ENCODE data around the gene DSG4. TPM values are rescaled to one million over a fixed set of nuclear protein-coding genes. Genes with fewer than 3 reads are reported as not detected.

The DSG4 gene
- polyA plus RNA-seq, 2 of the 4 experiments (the other 2 are of a cell fraction): 0.03 TPM; not detected in 1

- H3K27ac ChIP-seq: no peak overlapping the region
- POLR2A ChIA-PET: no interaction called here
These were observed 49.4 kb downstream of the DSG4 start for GRCh38 chr18:31426021-31426420.

DNA sequence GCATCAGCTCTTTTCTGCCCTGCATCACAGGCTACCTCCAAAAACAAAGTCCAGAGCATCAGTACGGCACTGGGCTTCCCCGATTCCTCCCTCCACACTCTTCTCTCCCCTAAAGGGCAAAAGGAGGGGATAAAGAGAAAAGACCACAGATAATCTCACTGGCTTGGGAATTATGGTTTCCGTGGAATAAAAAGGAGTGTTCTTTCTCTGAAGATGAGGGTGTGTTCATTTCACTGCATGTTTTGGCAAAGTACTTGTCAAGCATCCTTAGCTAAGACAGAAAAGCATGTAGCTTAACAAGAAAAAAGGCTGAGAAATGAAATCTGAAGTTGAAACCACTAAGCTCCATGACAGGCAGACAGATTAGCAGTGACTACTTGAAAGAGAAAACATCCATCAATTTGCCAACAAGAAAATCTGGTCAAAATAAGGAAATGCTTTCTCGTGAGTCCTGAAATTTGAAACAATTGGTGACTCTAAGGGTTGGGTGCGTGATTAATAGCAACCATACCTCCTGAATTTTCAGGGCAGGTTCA lies 50.4 kb downstream of the DSG4 start:
- WGBS (ENCODE audit: missing lambda C conversion rate): 89% methylated on average over 5 of the region's 5 CpGs
- FAIRE-seq: no peak

More at GRCh38 chr18:31426021-31426420, 49.4 kb downstream of the DSG4 start:
- Histone ChIP-seq H3K9me3 (no peaks in the 10 kb centered on the region), H3K4me1 (0 out of 3 replicates have a peak, but pooled peaks cover 5% of the 10 kb centered on the region), H3K4me3 (no peak overlapping the region), H3K4me2 (no peak overlapping the region)
- FAIRE-seq (no peak), ATAC-seq (no peak), DNase-seq (ENCODE audit: low read depth in 1 of 2, low spot score in 1 of 2) (no peak)
- CTCF ChIA-PET: interaction anchor here (1.1 to 2.0 kb wide), 2 partner anchors 22 to 81 kb away, joined by 3 to 7 read pairs; no protein-coding TSS in a partner anchor
- WGBS (ENCODE audit: missing lambda C conversion rate): 74% methylated on average over 2 of the region's 2 CpGs
- TF ChIP-seq CBX2 (IDR thresholded peaks at IDR 0.05; ENCODE audit: borderline replicate concordance, low read depth) (no peak), TP53 (CRISPR knock-in tag; IDR thresholded peaks at IDR 0.05) (no peak), GATA3 (IDR thresholded peaks at IDR 0.05; ENCODE audit: borderline replicate concordance) (no peak), CHD4 (IDR thresholded peaks at IDR 0.05; ENCODE audit: borderline replicate concordance) (no peak), NFE2L2 (conservative IDR thresholded peaks at IDR 0.05; ENCODE audit: low read length) (no peak), NPAS2 (CRISPR knock-in tag; IDR thresholded peaks at IDR 0.05; ENCODE audit: borderline replicate concordance) (no peak), ELK1 (IDR thresholded peaks at IDR 0.05; ENCODE audit: low read depth, low read length) (no peak), RFX5 (IDR thresholded peaks at IDR 0.05) (no peak), ESRRA (IDR thresholded peaks at IDR 0.05; ENCODE audit: borderline replicate concordance, low read length) (no peak), EP300 (IDR thresholded peaks at IDR 0.05) (no peak), CEBPB (IDR thresholded peaks at IDR 0.05) (no peak), RNF2 (IDR thresholded peaks at IDR 0.05; ENCODE audit: borderline replicate concordance, low read depth) (no peak)
- TF ChIP-seq, protein P1, sequence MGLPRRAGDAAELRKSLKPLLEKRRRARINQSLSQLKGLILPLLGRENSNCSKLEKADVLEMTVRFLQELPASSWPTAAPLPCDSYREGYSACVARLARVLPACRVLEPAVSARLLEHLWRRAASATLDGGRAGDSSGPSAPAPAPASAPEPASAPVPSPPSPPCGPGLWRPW (IDR thresholded peaks at IDR 0.05): no peak

More for the DNA sequence above, 50.4 kb downstream of the DSG4 start:
- H3K4me2 ChIP-seq: no peak overlapping the region
- 0 out of 3 replicates have a peak, but pooled peaks cover 5% of the 10 kb centered on the region for H3K4me1 ChIP-seq
- H3K9me3 ChIP-seq: no peaks in the 10 kb centered on the region
- no peak for ATAC-seq
- H3K4me3 ChIP-seq: no peak overlapping the region
- no peak for DNase-seq (ENCODE audit: low read depth in 1 of 2, low spot score in 1 of 2)
- ChIA-PET POLR2A (no interaction called here), CTCF (interaction anchor here (1.1 to 1.6 kb wide), 2 partner anchors 80 to 130 kb away, joined by 3 to 4 read pairs; no protein-coding TSS in a partner anchor)
- no peak overlapping the region for H3K27ac ChIP-seq
- no peak for TF ChIP-seq HEYL (CRISPR knock-in tag; IDR thresholded peaks at IDR 0.05)
- no peak for TF ChIP-seq HOXA7 (CRISPR knock-in tag; IDR thresholded peaks at IDR 0.05)
- no peak for TF ChIP-seq POLR2AphosphoS2 (conservative IDR thresholded peaks at IDR 0.05; ENCODE audit: low read length)
- TF ChIP-seq, protein P1 (IDR thresholded peaks at IDR 0.05): no peak
- no peak for TF ChIP-seq RCOR1 (IDR thresholded peaks at IDR 0.05; ENCODE audit: low read depth, low read length)
- no peak for TF ChIP-seq POLR2A (IDR thresholded peaks at IDR 0.05; ENCODE audit: low read length)
- TF ChIP-seq GATA3 (IDR thresholded peaks at IDR 0.05; ENCODE audit: borderline replicate concordance): no peak
- TF ChIP-seq ZFP36 (IDR thresholded peaks at IDR 0.05; ENCODE audit: borderline replicate concordance, partially characterized antibody): no peak
- no peak for TF ChIP-seq PBX3 (IDR thresholded peaks at IDR 0.05)
- no peak for TF ChIP-seq MAZ (IDR thresholded peaks at IDR 0.05; ENCODE audit: borderline replicate concordance, low read depth, low read length)
- no peak for TF ChIP-seq HOXB5 (CRISPR knock-in tag; IDR thresholded peaks at IDR 0.05)
- no peak for TF ChIP-seq CHD2 (IDR thresholded peaks at IDR 0.05; ENCODE audit: low read length, partially characterized antibody)
- TF ChIP-seq, protein P2, sequence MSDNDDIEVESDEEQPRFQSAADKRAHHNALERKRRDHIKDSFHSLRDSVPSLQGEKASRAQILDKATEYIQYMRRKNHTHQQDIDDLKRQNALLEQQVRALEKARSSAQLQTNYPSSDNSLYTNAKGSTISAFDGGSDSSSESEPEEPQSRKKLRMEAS (IDR thresholded peaks at IDR 0.05): no peak
- no peak for TF ChIP-seq EP300 (IDR thresholded peaks at IDR 0.05)
- TF ChIP-seq HOXB13 (CRISPR knock-in tag; IDR thresholded peaks at IDR 0.05; ENCODE audit: low read depth): no peak
- no peak for TF ChIP-seq MYC (IDR thresholded peaks at IDR 0.05; ENCODE audit: borderline replicate concordance, low read length)
- no peak for TF ChIP-seq RFX5 (IDR thresholded peaks at IDR 0.05)
- TF ChIP-seq TFCP2L1 (CRISPR knock-in tag; IDR thresholded peaks at IDR 0.05): no peak
